ENCODE measurements around the gene CSF3R. TPM values are rescaled to one million over a fixed set of nuclear protein-coding genes. Genes with fewer than 3 reads are reported as not detected.

Gene CSF3R
- total RNA-seq, 1 donor, result not detected

- Histone ChIP-seq H4K20me1 (ENCODE audit: insufficient read depth, low read length) (peaks cover 3% of the 10 kb centered on the region), H3K27ac (ENCODE audit: low read depth, low read length) (no peak overlapping the region), H3K79me2 (ENCODE audit: insufficient read depth, low read length) (no peaks in the 10 kb centered on the region), H3K4me3 (ENCODE audit: insufficient read depth, low read length) (no peak overlapping the region), H3K4me1 (ENCODE audit: insufficient read depth, low read length) (no peaks in the 10 kb centered on the region), H3K36me3 (ENCODE audit: insufficient read depth, low read length) (peaks cover 4% of the 10 kb centered on the region), H3K9me3 (ENCODE audit: low read depth, low read length) (no peaks in the 10 kb centered on the region), H3K4me2 (ENCODE audit: insufficient read depth, low read length) (no peak overlapping the region), H3K27me3 (ENCODE audit: insufficient read depth, low read length) (no peaks in the 10 kb centered on the region), H2AFZ (ENCODE audit: low read length) (no peak overlapping the region)
- no peak for DNase-seq (ENCODE audit: insufficient read length, low spot score, missing footprints)
- TF ChIP-seq CTCF (IDR thresholded peaks at IDR 0.05; ENCODE audit: extremely low read depth, low read depth, low read length), result no peak
Observed at GRCh38 chr1:36442337-36442736, 40.4 kb downstream of the CSF3R start.

GRCh38 chr1:36440646-36441045 lies 42.1 kb downstream of the CSF3R start:
- Histone ChIP-seq H3K9me3 (ENCODE audit: low read depth, low read length) (no peaks in the 10 kb centered on the region), H3K79me2 (ENCODE audit: insufficient read depth, low read length) (no peaks in the 10 kb centered on the region), H3K4me3 (ENCODE audit: insufficient read depth, low read length) (no peak overlapping the region), H3K4me2 (ENCODE audit: insufficient read depth, low read length) (no peak overlapping the region), H3K27me3 (ENCODE audit: insufficient read depth, low read length) (no peaks in the 10 kb centered on the region), H2AFZ (ENCODE audit: low read length) (no peak overlapping the region), H4K20me1 (ENCODE audit: insufficient read depth, low read length) (peaks cover 3% of the 10 kb centered on the region), H3K4me1 (ENCODE audit: insufficient read depth, low read length) (no peaks in the 10 kb centered on the region), H3K36me3 (ENCODE audit: insufficient read depth, low read length) (peaks cover 8% of the 10 kb centered on the region), H3K27ac (ENCODE audit: low read depth, low read length) (no peak overlapping the region)
- DNase-seq (ENCODE audit: insufficient read length, low spot score, missing footprints), result no peak
- TF ChIP-seq CTCF (IDR thresholded peaks at IDR 0.05; ENCODE audit: extremely low read depth, low read depth, low read length), result no peak

- H3K4me1 ChIP-seq (ENCODE audit: insufficient read depth, low read length), result no peaks in the 10 kb centered on the region
Observed at GRCh38 chr1:36440044-36440443, 42.7 kb downstream of the CSF3R start.

GRCh38 chr1:36438715-36439114 lies 44.0 kb downstream of the CSF3R start:
- H3K36me3 ChIP-seq (ENCODE audit: insufficient read depth, low read length), result peaks cover 8% of the 10 kb centered on the region
- no peaks in the 10 kb centered on the region for H3K79me2 ChIP-seq (ENCODE audit: insufficient read depth, low read length)
- H3K4me2 ChIP-seq (ENCODE audit: insufficient read depth, low read length), result no peak overlapping the region
- no peak overlapping the region for H2AFZ ChIP-seq (ENCODE audit: low read length)
- no peaks in the 10 kb centered on the region for H3K4me1 ChIP-seq (ENCODE audit: insufficient read depth, low read length)
- peaks cover 3% of the 10 kb centered on the region for H4K20me1 ChIP-seq (ENCODE audit: insufficient read depth, low read length)
- H3K4me3 ChIP-seq (ENCODE audit: insufficient read depth, low read length), result no peak overlapping the region
- no peak overlapping the region for H3K27ac ChIP-seq (ENCODE audit: low read depth, low read length)
- TF ChIP-seq CTCF (IDR thresholded peaks at IDR 0.05; ENCODE audit: extremely low read depth, low read depth, low read length), result no peak
- no peaks in the 10 kb centered on the region for H3K27me3 ChIP-seq (ENCODE audit: insufficient read depth, low read length)
- no peak for DNase-seq (ENCODE audit: insufficient read length, low spot score, missing footprints)
- H3K9me3 ChIP-seq (ENCODE audit: low read depth, low read length), result no peaks in the 10 kb centered on the region

More at GRCh38 chr1:36440044-36440443, 42.7 kb downstream of the CSF3R start:
- H3K4me2 ChIP-seq (ENCODE audit: insufficient read depth, low read length), result no peak overlapping the region
- H4K20me1 ChIP-seq (ENCODE audit: insufficient read depth, low read length), result peaks cover 3% of the 10 kb centered on the region
- TF ChIP-seq CTCF (IDR thresholded peaks at IDR 0.05; ENCODE audit: extremely low read depth, low read depth, low read length), result no peak
- no peak overlapping the region for H3K27ac ChIP-seq (ENCODE audit: low read depth, low read length)
- no peak overlapping the region for H2AFZ ChIP-seq (ENCODE audit: low read length)
- no peaks in the 10 kb centered on the region for H3K79me2 ChIP-seq (ENCODE audit: insufficient read depth, low read length)
- H3K36me3 ChIP-seq (ENCODE audit: insufficient read depth, low read length), result peaks cover 8% of the 10 kb centered on the region
- no peak for DNase-seq (ENCODE audit: insufficient read length, low spot score, missing footprints)
- no peaks in the 10 kb centered on the region for H3K9me3 ChIP-seq (ENCODE audit: low read depth, low read length)
- H3K4me3 ChIP-seq (ENCODE audit: insufficient read depth, low read length), result no peak overlapping the region
- H3K27me3 ChIP-seq (ENCODE audit: insufficient read depth, low read length), result no peaks in the 10 kb centered on the region

Data from osteoblast (primary cell).